B cell (primary cell): ENCODE results near the gene ATP6V1C2. TPM values are rescaled to one million over a fixed set of nuclear protein-coding genes. Genes with fewer than 3 reads are reported as not detected.

Experiments
- ATAC-seq: fragments of 200-7000 bp; cut with Tn5 transposase; one replicate; pipeline ENCODE4 v1.10.0; 2021; ENCODE audit warnings: low read depth, mild to moderate bottlenecking, moderate number of reproducible peaks, moderate library complexity
- CTCF ChIA-PET: fragments of 350-600 bp; sonication (Branson Sonifier 250); formaldehyde crosslinking; loops from one replicate; lab custom pipeline; 2021; ENCODE audit warnings: antibody characterized with exemption, inconsistent platforms; lab: Charles Lee
- POLR2A ChIA-PET: fragments of 350-600 bp; sonication (Branson Sonifier 250); formaldehyde crosslinking; loops from one replicate; lab custom pipeline; 2021; ENCODE audit warnings: antibody characterized with exemption; lab: Charles Lee
- DNase-seq: peaks from one replicate; pipeline ENCODE4 v3.0.0; 2013
- H2AFZ ChIP-seq: 2 replicates; pipeline ENCODE4 v1.6.1; 2012; ENCODE audit warnings: mild to moderate bottlenecking, low read depth, low read length; ENCODE audit not compliant: insufficient read depth, poor library complexity, severe bottlenecking
- H3K27ac ChIP-seq, 2 donors: 1 replicate in 1 of 2; 2 replicates in 1 of 2; pipeline ENCODE4 v1.5.1; 2012 to 2013; ENCODE audit warnings: low read length in 2 of 2, mild to moderate bottlenecking in 2 of 2, moderate library complexity in 1 of 2
- H3K27me3 ChIP-seq, 4 experiments: fragments of 200-600 bp in 1 of 4; sonication (generic) in 1 of 4; replicated peaks in 1 of 4; 1 replicate in 2 of 4; 2 replicates in 2 of 4; pipeline versions ENCODE4 v1.6.1 to v1.7.0; 2013 to 2016; ENCODE audit warnings: low read length in 3 of 4, mild to moderate bottlenecking in 2 of 4, mixed read lengths in 1 of 4, moderate library complexity in 1 of 4; ENCODE audit not compliant: insufficient read depth in 4 of 4, control insufficient read depth in 3 of 4; ENCODE audit errors: control extremely low read depth in 1 of 4
- H3K36me3 ChIP-seq, 2 experiments: replicated peaks in 1 of 2; 1 replicate in 1 of 2; 2 replicates in 1 of 2; pipeline versions ENCODE4 v1.6.1 to v1.7.1; 2013; ENCODE audit warnings: low read length in 1 of 2; ENCODE audit not compliant: insufficient read depth in 2 of 2, control insufficient read depth in 1 of 2; ENCODE audit errors: control extremely low read depth in 1 of 2, extremely low read depth in 1 of 2
- H3K4me1 ChIP-seq, 2 donors: fragments of 200-600 bp in 1 of 2; sonication (generic) in 1 of 2; 1 replicate in 1 of 2; 2 replicates in 1 of 2; pipeline versions ENCODE4 v1.5.1 to v1.6.1; 2013 to 2017; ENCODE audit warnings: low read length in 2 of 2; ENCODE audit not compliant: control insufficient read depth in 2 of 2, insufficient read depth in 2 of 2
- H3K4me2 ChIP-seq: replicated peaks from 2 replicates; pipeline ENCODE3; 2012; ENCODE audit warnings: mild to moderate bottlenecking, low read depth, low read length; ENCODE audit not compliant: poor library complexity, severe bottlenecking
- H3K4me3 ChIP-seq, 5 experiments: fragments of 200-600 bp in 1 of 5; sonication (generic) in 1 of 5; 1 replicate in 3 of 5; 2 replicates in 2 of 5; pipeline versions ENCODE4 v1.5.1 to v1.7.0; 2011 to 2016; ENCODE audit warnings: low read length in 4 of 5, mild to moderate bottlenecking in 4 of 5, low read depth in 2 of 5, control low read depth in 1 of 5, moderate library complexity in 1 of 5; ENCODE audit not compliant: insufficient read depth in 1 of 5; ENCODE audit errors: control extremely low read depth in 1 of 5, extremely low read depth in 1 of 5
- H3K79me2 ChIP-seq: fragments of 200-600 bp; sonication (generic); one replicate; pipeline ENCODE4 v1.6.0; 2016; ENCODE audit warnings: low read length; ENCODE audit not compliant: control insufficient read depth, insufficient read depth
- H3K9ac ChIP-seq: fragments of 200-600 bp; sonication (generic); 2 replicates; pipeline ENCODE4 v1.6.1; 2017; ENCODE audit warnings: mild to moderate bottlenecking, low read length, moderate library complexity
- H3K9me3 ChIP-seq, 3 donors: one replicate each; pipeline versions ENCODE4 v1.6.1 to v1.7.1; 2013; ENCODE audit warnings: low read length in 2 of 3; ENCODE audit not compliant: control insufficient read depth in 2 of 3, insufficient read depth in 1 of 3; ENCODE audit errors: control extremely low read depth in 1 of 3
- H4K20me1 ChIP-seq: 2 replicates; pipeline ENCODE4 v1.6.0; 2012; ENCODE audit warnings: mild to moderate bottlenecking, low read length; ENCODE audit not compliant: insufficient read depth, control insufficient read depth, poor library complexity, severe bottlenecking
- H3K27ac Mint-ChIP-seq: one replicate; pipeline ENCODE4 v1.8.0; 2021; ENCODE audit warnings: mixed read lengths
- H3K27me3 Mint-ChIP-seq: one replicate; pipeline ENCODE4 v1.8.0; 2021; ENCODE audit warnings: mixed read lengths
- H3K4me1 Mint-ChIP-seq: one replicate; pipeline ENCODE4 v1.8.0; 2021; ENCODE audit warnings: mixed read lengths
- H3K4me3 Mint-ChIP-seq: one replicate; pipeline ENCODE4 v1.8.0; 2021; ENCODE audit warnings: mixed read lengths
- H3K9me3 Mint-ChIP-seq: one replicate; pipeline ENCODE4 v1.8.0; 2022; ENCODE audit warnings: mixed read lengths; ENCODE audit not compliant: insufficient read depth
- EZH2 ChIP-seq: IDR thresholded peaks from 2 replicates; pipeline ENCODE4 v1.6.1; 2012; ENCODE audit warnings: borderline replicate concordance, low read depth, mild to moderate bottlenecking, moderate library complexity, low read length; ENCODE audit not compliant: insufficient read depth, poor library complexity, severe bottlenecking
- WGBS: methylation state at CpG from one replicate; pipeline ENCODE4 v1.1.5; 2013; ENCODE audit warnings: missing lambda C conversion rate; ENCODE audit not compliant: insufficient coverage; 5-methylcytosine and 5-hydroxymethylcytosine counted together
- intact Hi-C: fragments of 100-400 bp; cut with micrococcal nuclease; formaldehyde crosslinking; loops from one replicate; pipeline ENCODE4 v1.10.0; 2022
- polyA plus RNA-seq: library from polyadenylated mRNA; depleted of rRNA; stranded (reverse); fragments of >200 nt; gene quantifications from 2 replicates; pipeline ENCODE4 v1.2.3, GENCODE V29; 2012
- total RNA-seq, 2 donors: library from RNA; stranded (reverse); fragments of 120-200 nt in 1 of 2; gene quantifications; 1 replicate in 1 of 2; 2 replicates in 1 of 2; pipeline versions ENCODE4 v1.2.3 to v1.2.4, GENCODE V29; 2013 to 2022
- TF ChIP-seq, protein P1 (sequence below): fragments of 200-600 bp; IDR thresholded peaks from one replicate; pipeline ENCODE4 v1.8.0; 2022; ENCODE audit warnings: antibody characterized with exemption, mild to moderate bottlenecking

ATP6V1C2 gene
- total and polyA plus RNA-seq, 2 donors (not counting 1 experiment from before 2014, with no cell fraction given): 0.54 to 4.4 TPM

DNA sequence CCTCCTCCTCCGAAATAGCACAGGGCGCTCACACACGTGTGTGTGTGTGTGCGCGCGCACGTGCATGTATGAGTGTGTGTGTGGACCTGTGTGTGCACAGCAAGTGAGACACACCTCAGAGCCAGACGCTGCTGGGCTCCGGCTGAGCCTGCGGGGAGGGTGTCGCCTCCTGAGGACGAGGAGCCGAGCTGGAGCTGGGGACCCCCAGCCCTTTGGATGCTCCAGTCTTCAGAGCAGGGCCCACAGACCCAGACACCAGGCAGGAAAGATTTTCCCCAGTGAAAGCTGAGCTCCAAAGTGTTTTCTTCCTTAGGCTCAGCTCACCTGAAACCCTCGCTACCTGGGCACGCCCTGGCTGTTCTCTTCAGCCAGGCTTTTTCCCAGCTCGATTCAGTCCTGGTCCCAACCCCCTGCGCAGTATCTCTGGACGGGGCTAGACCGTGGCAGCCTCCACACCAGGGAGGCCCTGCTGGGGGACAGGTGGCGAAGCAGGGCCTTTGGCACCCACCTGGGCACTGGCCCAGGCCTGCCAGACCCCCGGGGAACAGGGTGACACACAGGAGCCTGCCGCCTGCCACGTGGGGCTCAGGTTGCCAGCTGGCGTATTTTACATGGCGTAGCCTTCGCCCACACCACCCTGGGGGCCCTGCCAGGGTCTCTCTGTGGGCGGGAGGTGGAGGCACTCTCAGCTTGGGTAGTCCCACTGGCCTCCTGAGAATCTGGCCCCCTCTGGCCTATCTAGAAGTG lies 55.0 kb downstream of the ATP6V1C2 start:
- Histone ChIP-seq H3K4me1 (no peaks in the 10 kb centered on the region), H4K20me1 (no peaks in the 10 kb centered on the region), H3K4me3 (no peak overlapping the region), H3K27ac (no peak overlapping the region), H3K27me3 (no peaks in the 10 kb centered on the region), H3K4me2 (no peak overlapping the region), H3K9me3 (no peaks in the 10 kb centered on the region), H2AFZ (no peak overlapping the region), H3K79me2 (no peaks in the 10 kb centered on the region), H3K9ac (no peak overlapping the region), H3K36me3 (peaks cover 0 to 27% of the 10 kb centered on the region in 2 experiments)
- Mint-ChIP-seq H3K27me3 (no peaks in the 10 kb centered on the region), H3K4me1 (no peaks in the 10 kb centered on the region), H3K27ac (no peak overlapping the region), H3K9me3 (no peaks in the 10 kb centered on the region), H3K4me3 (no peak overlapping the region)
- CTCF ChIA-PET: interaction anchor here (1.1 kb wide), 1 partner anchor 8 kb away, joined by 3 read pairs; no protein-coding TSS in a partner anchor
- intact Hi-C loops: no loop called here
- POLR2A ChIA-PET: no interaction called here
- 82% methylated on average over 23 of the region's 27 CpGs for WGBS
- DNase-seq (no peak), ATAC-seq (no peak)
- no peak for TF ChIP-seq EZH2
- TF ChIP-seq, protein P1, sequence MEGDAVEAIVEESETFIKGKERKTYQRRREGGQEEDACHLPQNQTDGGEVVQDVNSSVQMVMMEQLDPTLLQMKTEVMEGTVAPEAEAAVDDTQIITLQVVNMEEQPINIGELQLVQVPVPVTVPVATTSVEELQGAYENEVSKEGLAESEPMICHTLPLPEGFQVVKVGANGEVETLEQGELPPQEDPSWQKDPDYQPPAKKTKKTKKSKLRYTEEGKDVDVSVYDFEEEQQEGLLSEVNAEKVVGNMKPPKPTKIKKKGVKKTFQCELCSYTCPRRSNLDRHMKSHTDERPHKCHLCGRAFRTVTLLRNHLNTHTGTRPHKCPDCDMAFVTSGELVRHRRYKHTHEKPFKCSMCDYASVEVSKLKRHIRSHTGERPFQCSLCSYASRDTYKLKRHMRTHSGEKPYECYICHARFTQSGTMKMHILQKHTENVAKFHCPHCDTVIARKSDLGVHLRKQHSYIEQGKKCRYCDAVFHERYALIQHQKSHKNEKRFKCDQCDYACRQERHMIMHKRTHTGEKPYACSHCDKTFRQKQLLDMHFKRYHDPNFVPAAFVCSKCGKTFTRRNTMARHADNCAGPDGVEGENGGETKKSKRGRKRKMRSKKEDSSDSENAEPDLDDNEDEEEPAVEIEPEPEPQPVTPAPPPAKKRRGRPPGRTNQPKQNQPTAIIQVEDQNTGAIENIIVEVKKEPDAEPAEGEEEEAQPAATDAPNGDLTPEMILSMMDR: no peak

DNA sequence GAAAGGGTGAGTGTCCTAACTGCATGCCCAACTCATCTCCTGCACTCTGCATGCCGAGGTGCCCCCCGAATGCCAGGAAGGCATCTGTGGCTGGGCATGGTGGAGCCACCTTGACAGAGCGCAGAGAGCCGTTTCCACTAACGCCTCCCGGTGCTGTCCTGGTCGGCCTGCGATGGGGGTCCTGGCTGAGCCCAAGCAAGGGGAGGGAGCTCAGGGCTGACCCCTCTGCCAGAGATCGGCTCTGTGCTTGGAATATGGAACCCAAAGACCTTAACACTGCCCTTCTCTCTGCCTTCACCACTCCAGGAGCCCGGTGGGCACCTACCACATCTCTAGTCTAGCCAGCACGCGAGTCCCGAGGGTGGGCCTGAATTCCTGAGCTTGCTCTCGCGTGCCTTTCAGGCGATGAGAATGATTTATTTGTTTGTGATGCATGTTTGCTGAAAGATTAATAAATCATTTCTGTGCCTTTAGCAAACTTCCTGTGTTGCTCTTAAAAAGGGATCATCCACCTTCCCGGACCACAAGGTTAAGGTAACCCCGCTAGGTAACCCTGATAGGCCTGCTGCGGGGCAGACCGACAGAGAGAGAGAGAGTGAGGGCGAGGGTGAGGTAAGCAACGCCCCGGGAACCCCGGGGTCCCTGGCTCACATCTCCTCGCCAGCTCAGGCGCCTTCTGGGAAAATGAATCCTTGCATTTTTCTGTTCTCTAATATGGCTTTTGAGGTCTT lies 55.8 kb downstream of the ATP6V1C2 start:
- no peaks in the 10 kb centered on the region for H3K4me1 Mint-ChIP-seq
- ChIA-PET CTCF (interaction anchor here (1.1 kb wide), 1 partner anchor 9 kb away, joined by 3 read pairs; no protein-coding TSS in a partner anchor), POLR2A (no interaction called here)
- H3K27me3 Mint-ChIP-seq: no peaks in the 10 kb centered on the region
- no peak overlapping the region for H3K9ac ChIP-seq
- H3K4me3 ChIP-seq: no peak overlapping the region
- ATAC-seq (no peak), DNase-seq (no peak)
- H3K27ac ChIP-seq: no peak overlapping the region
- no peak overlapping the region for H3K4me2 ChIP-seq
- H3K4me1 ChIP-seq: no peaks in the 10 kb centered on the region
- TF ChIP-seq EZH2: no peak
- TF ChIP-seq, protein P1: no peak
- peaks cover 6 to 36% of the 10 kb centered on the region in 2 experiments for H3K36me3 ChIP-seq
- H3K27ac Mint-ChIP-seq: no peak overlapping the region
- no peak overlapping the region for H3K4me3 Mint-ChIP-seq
- no peak overlapping the region for H2AFZ ChIP-seq
- intact Hi-C loops: no loop called here
- H3K27me3 ChIP-seq: no peaks in the 10 kb centered on the region
- no peaks in the 10 kb centered on the region for H3K9me3 Mint-ChIP-seq
- no peaks in the 10 kb centered on the region for H4K20me1 ChIP-seq
- no peaks in the 10 kb centered on the region for H3K79me2 ChIP-seq
- WGBS: 94% methylated on average over 19 of the region's 26 CpGs
- H3K9me3 ChIP-seq: no peaks in the 10 kb centered on the region
